Neural cell (in vitro differentiated cells): Measurements from ENCODE around the gene HGD. TPM values are rescaled to one million over a fixed set of nuclear protein-coding genes. Genes with fewer than 3 reads are reported as not detected.

ENCODE experiments used
- H2AFZ ChIP-seq: fragments of 200-600, 300-800 bp; sonication (generic), shearing (Covaris generic); 2 replicates; pipeline ENCODE4 v1.6.0; 2014; ENCODE audit warnings: low read depth, mild to moderate bottlenecking, antibody characterized with exemption, low read length, moderate library complexity
- H3F3A ChIP-seq: fragments of 200-600 bp; shearing (Covaris generic); 2 replicates; pipeline ENCODE4 v1.6.1; 2016; ENCODE audit warnings: mild to moderate bottlenecking, moderate library complexity, mixed read lengths, antibody characterized with exemption, low read length; ENCODE audit not compliant: insufficient read depth, poor library complexity, severe bottlenecking
- H3K27ac ChIP-seq: fragments of 200-600, 300-800 bp; sonication (generic), shearing (Covaris generic); 2 replicates; pipeline ENCODE4 v1.5.1; 2014; ENCODE audit warnings: mild to moderate bottlenecking, low read length, moderate library complexity
- H3K27me3 ChIP-seq: fragments of 300-800, 200-600 bp; sonication (generic), shearing (Covaris generic); 2 replicates; pipeline ENCODE4 v1.6.0; 2014; ENCODE audit warnings: mild to moderate bottlenecking, low read depth, low read length, moderate library complexity; ENCODE audit not compliant: insufficient read depth
- H3K36me3 ChIP-seq: fragments of 300-800, 200-600 bp; sonication (generic), shearing (Covaris generic); 2 replicates; pipeline ENCODE4 v1.5.1; 2014; ENCODE audit warnings: mild to moderate bottlenecking, antibody characterized with exemption, low read length, moderate library complexity; ENCODE audit not compliant: insufficient read depth
- H3K4me2 ChIP-seq: fragments of 300-800, 200-600 bp; sonication (generic), shearing (Covaris generic); 2 replicates; pipeline ENCODE4 v1.6.0; 2014; ENCODE audit warnings: mild to moderate bottlenecking, low read length
- H3K4me3 ChIP-seq: fragments of 300-800, 200-600 bp; sonication (generic), shearing (Covaris generic); 2 replicates; pipeline ENCODE4 v1.5.1; 2014; ENCODE audit warnings: mild to moderate bottlenecking, low read length, moderate library complexity
- H3K79me2 ChIP-seq: fragments of 200-600 bp; shearing (Covaris generic); replicated peaks from 2 replicates; pipeline ENCODE4 v1.6.0; 2014; ENCODE audit warnings: mild to moderate bottlenecking, low read length, moderate library complexity; ENCODE audit not compliant: insufficient read depth
- H3K9ac ChIP-seq: fragments of 300-800, 200-600 bp; sonication (generic), shearing (Covaris generic); 2 replicates; pipeline ENCODE4 v1.6.1; 2016; ENCODE audit warnings: mild to moderate bottlenecking, low read length, mixed read lengths
- H3K9me2 ChIP-seq: fragments of 200-600 bp; shearing (Covaris generic); 2 replicates; pipeline ENCODE4 v1.6.1; 2016; ENCODE audit warnings: mild to moderate bottlenecking, low read length, mixed read lengths; ENCODE audit not compliant: insufficient read depth
- H3K9me3 ChIP-seq: fragments of 200-600, 300-800 bp; sonication (generic), shearing (Covaris generic); 2 replicates; pipeline ENCODE4 v1.6.1; 2016; ENCODE audit warnings: mild to moderate bottlenecking, mixed run types, low read length, moderate library complexity, mixed read lengths
- H4K20me1 ChIP-seq: fragments of 200-600 bp; shearing (Covaris generic); 2 replicates; pipeline ENCODE4 v1.6.1; 2016; ENCODE audit warnings: mild to moderate bottlenecking, mixed run types; ENCODE audit not compliant: insufficient read depth
- CTCF ChIP-seq: fragments of 450-650 bp; IDR thresholded peaks from 2 replicates; pipeline ENCODE4 v1.5.1; 2014; ENCODE audit warnings: antibody characterized with exemption, mild to moderate bottlenecking, moderate library complexity; ENCODE audit not compliant: poor library complexity, severe bottlenecking
- EP300 ChIP-seq: fragments of 450-650 bp; conservative IDR thresholded peaks from 2 replicates; pipeline ENCODE4 v1.6.1; 2014; ENCODE audit warnings: antibody characterized with exemption, mild to moderate bottlenecking, moderate library complexity; ENCODE audit not compliant: poor library complexity, severe bottlenecking
- EZH2 ChIP-seq: fragments of 200-600, 300-800 bp; shearing (Covaris generic), sonication (generic); IDR thresholded peaks from 2 replicates; pipeline ENCODE4 v1.6.1; 2014; ENCODE audit warnings: antibody characterized with exemption, low read length, borderline replicate concordance, mild to moderate bottlenecking; ENCODE audit not compliant: insufficient read depth, poor library complexity, severe bottlenecking
- MXI1 ChIP-seq: fragments of 450-650 bp; conservative IDR thresholded peaks from 2 replicates; pipeline ENCODE4 v1.6.1; 2014; ENCODE audit warnings: antibody characterized with exemption, mild to moderate bottlenecking; ENCODE audit not compliant: poor library complexity, severe bottlenecking
- POLR2AphosphoS5 ChIP-seq: IDR thresholded peaks from 2 replicates; pipeline ENCODE4 v1.6.1; 2012
- RAD21 ChIP-seq: fragments of 450-650 bp; conservative IDR thresholded peaks from 2 replicates; pipeline ENCODE4 v1.6.1; 2014; ENCODE audit warnings: antibody characterized with exemption, mild to moderate bottlenecking, moderate library complexity
- REST ChIP-seq: IDR thresholded peaks from 2 replicates; pipeline ENCODE4 v1.6.1; 2012; ENCODE audit warnings: borderline replicate concordance
- SMC3 ChIP-seq: fragments of 450-650 bp; conservative IDR thresholded peaks from 2 replicates; pipeline ENCODE4 v1.6.1; 2014; ENCODE audit warnings: antibody characterized with exemption, mild to moderate bottlenecking, moderate library complexity; ENCODE audit not compliant: poor library complexity
- TAF1 ChIP-seq: IDR thresholded peaks from 2 replicates; pipeline ENCODE4 v1.6.1; 2012; ENCODE audit warnings: low read depth
- polyA plus RNA-seq: library from polyadenylated mRNA; depleted of rRNA; stranded (reverse); fragments of >200 nt; gene quantifications from 2 replicates; pipeline ENCODE4 v1.2.3, GENCODE V29; 2014

The HGD gene
- polyA plus RNA-seq, 1 donor from 2014 or later: not detected

GRCh38 chr3:120596853-120597223, 85.2 kb downstream of the HGD start:
- H3K4me2 ChIP-seq: peak overlapping the region; percentile 66
- no peaks in the 10 kb centered on the region for H4K20me1 ChIP-seq
- peak overlapping the region; percentile 94 for H3K4me3 ChIP-seq

GRCh38 chr3:120596116-120596852, 85.8 kb downstream of the HGD start, which contains the start of gene NDUFB4:
Gene NDUFB4 (plus strand): TSS chr3:120596336. CDS start chr3:120596360, 24 bp downstream.
- H3K4me2 ChIP-seq: peak within 1 kb of the TSS; percentile 66
- peak within 1 kb of the TSS; percentile 98 for H3K9ac ChIP-seq
- no peaks in the 10 kb centered on the region for H3K27me3 ChIP-seq
- H2AFZ ChIP-seq: peak within 1 kb of the TSS; percentile 86
- no peaks in the 10 kb centered on the region for H4K20me1 ChIP-seq
- peak within 1 kb of the TSS; percentile 94 for H3K4me3 ChIP-seq
- H3K9me3 ChIP-seq: no peaks in the 10 kb centered on the region
- H3F3A ChIP-seq: no peaks in the 10 kb centered on the region
- H3K9me2 ChIP-seq: no peaks in the 10 kb centered on the region
- no peaks in the 10 kb centered on the region for H3K36me3 ChIP-seq
- peak within 1 kb of the TSS; percentile 98 for H3K27ac ChIP-seq
- H3K79me2 ChIP-seq: peaks cover 12% of the 10 kb centered on the region
- TF ChIP-seq CTCF: no peak
- TF ChIP-seq MXI1: no peak
- peak; percentile 90 for TF ChIP-seq TAF1
- TF ChIP-seq REST: peak; percentile 93
- peak; percentile 23 for TF ChIP-seq EP300

More at GRCh38 chr3:120596853-120597223, 85.2 kb downstream of the HGD start:
- Histone ChIP-seq H3K9me3 (no peaks in the 10 kb centered on the region), H3K9ac (peak overlapping the region; percentile 98), H3K9me2 (no peaks in the 10 kb centered on the region), H2AFZ (peak overlapping the region; percentile 86), H3K36me3 (no peaks in the 10 kb centered on the region), H3K79me2 (peaks cover 12% of the 10 kb centered on the region), H3F3A (no peaks in the 10 kb centered on the region), H3K27ac (peak overlapping the region; percentile 98), H3K27me3 (no peaks in the 10 kb centered on the region)
- TF ChIP-seq EZH2: no peak
- no peak for TF ChIP-seq POLR2AphosphoS5
- no peak for TF ChIP-seq MXI1
- TF ChIP-seq REST: no peak
- no peak for TF ChIP-seq SMC3
- TF ChIP-seq EP300: no peak
- TF ChIP-seq CTCF: no peak
- TF ChIP-seq TAF1: no peak
- no peak for TF ChIP-seq RAD21
